Loucy (cell line): Measurements from ENCODE around the gene FASLG.

ENCODE experiments used
- EZH2phosphoT487 ChIP-seq: fragments of 200-600 bp; IDR thresholded peaks from 2 replicates; pipeline ENCODE4 v1.6.1; 2018; ENCODE audit warnings: antibody characterized with exemption, mild to moderate bottlenecking, moderate library complexity, borderline replicate concordance
- TF ChIP-seq, protein P1 (sequence below): fragments of 200-600 bp; sonication (generic); conservative IDR thresholded peaks from 2 replicates; pipeline ENCODE4 v1.5.1; 2014; ENCODE audit warnings: mild to moderate bottlenecking, antibody characterized with exemption, low read length

DNA sequence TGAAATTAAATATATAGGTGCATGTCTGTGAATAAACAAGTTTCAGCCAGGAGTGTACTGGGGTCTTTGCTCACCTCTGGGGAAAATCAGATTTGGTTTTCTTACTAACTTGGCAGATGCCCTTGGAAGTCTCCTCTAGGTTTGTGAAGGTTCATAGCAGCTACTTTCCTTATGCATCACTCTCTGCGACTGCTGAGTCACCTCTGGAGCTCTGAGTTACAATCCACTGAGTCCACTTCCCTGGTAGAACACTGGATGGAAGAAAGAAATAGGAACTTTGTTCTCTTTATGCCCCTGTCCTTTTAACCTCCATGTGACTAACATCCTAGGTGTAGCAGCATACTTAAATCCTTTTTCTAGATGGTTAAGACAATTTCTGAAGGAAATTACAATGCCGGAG is 4.4 kb upstream of the FASLG start:
- no peak for TF ChIP-seq EZH2phosphoT487
- TF ChIP-seq, protein P1, sequence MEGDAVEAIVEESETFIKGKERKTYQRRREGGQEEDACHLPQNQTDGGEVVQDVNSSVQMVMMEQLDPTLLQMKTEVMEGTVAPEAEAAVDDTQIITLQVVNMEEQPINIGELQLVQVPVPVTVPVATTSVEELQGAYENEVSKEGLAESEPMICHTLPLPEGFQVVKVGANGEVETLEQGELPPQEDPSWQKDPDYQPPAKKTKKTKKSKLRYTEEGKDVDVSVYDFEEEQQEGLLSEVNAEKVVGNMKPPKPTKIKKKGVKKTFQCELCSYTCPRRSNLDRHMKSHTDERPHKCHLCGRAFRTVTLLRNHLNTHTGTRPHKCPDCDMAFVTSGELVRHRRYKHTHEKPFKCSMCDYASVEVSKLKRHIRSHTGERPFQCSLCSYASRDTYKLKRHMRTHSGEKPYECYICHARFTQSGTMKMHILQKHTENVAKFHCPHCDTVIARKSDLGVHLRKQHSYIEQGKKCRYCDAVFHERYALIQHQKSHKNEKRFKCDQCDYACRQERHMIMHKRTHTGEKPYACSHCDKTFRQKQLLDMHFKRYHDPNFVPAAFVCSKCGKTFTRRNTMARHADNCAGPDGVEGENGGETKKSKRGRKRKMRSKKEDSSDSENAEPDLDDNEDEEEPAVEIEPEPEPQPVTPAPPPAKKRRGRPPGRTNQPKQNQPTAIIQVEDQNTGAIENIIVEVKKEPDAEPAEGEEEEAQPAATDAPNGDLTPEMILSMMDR: no peak
